Measurements from ENCODE around the gene DNAH17.

DNAH17 gene

DNA sequence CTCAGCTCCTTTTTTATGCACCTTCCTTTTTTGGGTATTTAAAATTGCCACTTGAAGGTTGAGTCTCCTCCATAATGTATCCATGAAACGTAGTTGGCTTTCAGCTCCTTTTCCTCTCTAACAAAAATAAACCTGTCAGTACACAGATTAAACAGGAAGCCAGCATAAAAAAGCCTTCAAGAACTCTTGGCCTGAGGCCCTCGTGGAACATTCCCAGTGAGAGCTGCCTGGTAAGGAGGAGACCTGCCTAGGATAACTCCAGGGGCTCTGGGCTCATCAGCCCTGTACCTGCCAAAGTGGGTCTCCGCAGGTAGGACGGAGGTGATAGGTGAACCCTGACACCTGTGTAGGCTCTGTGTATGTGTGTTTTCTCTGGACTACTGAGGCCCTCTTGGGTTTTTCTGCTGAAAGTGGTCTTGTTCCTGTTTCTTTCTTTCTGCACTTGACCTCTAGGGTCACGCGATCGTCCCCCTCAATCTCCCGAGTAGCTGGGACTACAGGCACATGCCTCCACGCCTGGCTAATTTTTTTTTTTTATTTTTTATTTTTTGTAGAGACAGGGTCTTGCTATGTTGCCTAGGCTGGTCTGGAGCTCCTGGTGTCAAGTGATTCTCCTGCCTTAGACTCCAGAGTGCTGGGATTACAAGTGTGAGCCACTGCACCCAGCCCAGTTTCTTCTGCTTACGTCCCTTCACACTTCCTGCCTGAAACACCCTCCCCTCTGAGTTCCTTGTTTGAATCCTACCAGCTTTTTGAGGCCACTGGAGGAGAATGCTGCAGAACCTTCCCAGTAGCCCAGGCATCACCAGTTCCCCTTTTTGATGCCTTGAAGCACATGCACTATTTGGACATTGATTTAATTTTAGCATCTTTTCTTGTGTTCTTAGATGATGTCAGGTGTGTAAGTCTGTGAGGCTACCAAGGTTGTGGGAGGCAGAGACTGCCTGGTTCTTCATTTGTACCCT, 188.9 kb downstream of the DNAH17 start:
- DNase-seq: no peak

DNA sequence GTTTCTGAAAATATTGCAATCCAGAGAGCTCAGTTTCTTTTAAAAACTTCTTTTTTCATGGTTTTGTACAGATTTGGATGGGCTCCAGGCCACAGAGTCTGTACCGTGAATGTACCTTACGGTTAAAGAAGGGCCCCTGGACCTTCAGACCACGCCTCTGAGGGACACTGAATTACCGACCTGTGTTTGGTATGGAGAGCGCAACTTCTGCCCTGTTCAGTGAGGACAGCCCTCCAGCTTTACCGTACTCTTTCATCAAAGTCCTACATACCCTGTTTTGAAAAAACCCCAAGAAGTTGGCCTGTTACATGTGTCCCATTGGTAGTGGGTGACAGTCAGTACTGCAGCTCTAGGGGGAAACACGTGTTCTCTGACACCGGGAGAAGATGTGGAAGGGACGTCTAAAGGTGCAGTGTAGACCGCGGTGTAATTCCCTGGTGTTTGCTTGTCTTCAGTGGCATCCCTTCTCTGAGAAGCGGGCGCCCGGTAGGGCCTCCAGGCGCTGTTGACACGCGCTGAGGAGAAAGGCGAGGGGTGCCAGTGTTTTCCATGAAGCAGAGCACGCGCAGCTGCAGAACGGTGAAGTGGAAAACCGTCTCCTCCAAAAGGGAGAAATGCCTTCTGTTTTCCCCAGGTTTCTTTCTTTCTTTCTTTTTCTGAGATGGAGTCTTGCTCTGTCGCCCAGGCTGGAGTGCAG, 192.6 kb downstream of the DNAH17 start:
- no peak for DNase-seq

DNA sequence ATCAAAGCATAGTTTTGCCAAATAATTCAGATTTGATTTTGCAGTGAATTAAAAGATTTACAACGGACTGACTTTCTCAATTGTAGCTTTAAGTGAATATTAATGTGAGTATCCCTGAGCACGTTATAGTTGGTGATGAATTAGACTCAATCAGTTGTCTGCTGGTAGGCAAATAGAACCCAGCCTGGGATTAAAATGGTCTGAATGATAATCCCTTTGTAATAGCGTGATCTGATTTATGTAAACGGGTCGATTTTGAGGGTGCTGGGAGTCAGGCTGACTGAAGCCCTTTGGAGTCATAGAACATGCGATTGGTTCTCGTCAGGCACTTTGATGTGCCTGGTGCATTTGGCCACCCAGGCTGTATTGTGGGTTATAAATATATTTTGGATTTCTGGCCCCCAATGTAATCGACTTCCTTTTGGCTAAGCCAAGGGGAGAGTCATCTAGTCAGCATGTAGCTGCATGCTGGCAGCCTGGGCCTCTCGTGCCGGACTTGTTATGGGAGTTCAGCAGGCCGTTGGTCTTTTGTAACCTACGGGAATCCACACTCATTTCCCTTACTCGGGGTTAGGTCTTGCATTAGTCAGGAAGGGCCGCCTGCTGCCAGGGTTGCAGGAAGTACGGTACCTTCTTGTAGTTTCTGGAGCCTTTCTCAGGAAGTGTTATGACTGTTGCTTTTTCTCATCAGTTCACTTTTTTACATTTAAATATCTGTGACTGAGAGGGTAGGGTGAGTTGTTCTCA, 193.3 kb downstream of the DNAH17 start:
- DNase-seq: no peak

DNA sequence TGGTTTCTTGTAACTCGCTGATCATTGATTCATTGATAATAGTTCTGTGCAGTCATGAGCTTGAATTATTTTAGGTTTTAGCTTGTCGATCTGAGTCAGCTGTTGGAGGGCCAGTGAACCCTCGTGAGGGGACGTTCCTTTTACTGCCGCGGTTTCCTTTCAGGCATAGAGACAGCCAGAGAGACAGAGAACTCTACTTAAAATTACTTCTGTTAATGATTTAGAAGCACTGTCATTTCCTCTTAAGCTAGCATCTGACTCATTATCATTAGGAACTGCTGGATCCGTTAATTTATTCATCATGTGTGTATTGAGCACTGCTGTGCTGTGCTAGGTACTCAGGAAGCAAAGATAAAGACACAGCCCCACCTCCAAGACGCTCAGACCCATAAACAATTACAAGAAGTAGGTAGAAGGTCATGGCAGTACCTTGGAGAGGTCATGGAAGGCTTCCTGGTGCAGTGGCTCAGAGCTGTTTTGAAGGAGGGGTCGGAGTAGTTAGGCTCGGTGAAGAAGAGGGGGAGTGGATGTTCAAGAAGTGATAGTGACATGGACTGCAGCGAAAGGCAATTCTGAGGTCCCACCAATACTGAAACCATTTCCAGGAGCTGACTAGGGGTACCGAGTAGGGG, 195.5 kb downstream of the DNAH17 start:
- DNase-seq: no peak

DNA sequence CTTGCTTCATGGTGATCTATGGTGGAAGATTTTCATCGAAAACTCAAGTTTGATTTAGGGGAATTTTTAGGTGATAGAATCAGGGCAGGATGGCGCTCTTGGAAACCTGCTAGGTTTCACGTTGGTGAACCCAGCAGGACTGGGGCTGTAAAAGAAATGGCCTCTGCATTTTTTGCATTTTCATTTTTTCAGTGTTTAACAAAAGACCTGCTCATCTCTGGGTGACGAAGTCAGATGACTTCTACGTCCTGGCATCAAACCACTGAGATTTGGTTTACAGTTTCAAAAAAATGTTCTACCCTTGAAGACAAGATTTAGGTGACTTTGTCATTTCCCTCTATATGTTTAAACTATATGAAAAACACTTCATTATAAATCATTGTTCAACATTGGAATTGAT, 196.8 kb downstream of the DNAH17 start:
- no peak for DNase-seq

DNA sequence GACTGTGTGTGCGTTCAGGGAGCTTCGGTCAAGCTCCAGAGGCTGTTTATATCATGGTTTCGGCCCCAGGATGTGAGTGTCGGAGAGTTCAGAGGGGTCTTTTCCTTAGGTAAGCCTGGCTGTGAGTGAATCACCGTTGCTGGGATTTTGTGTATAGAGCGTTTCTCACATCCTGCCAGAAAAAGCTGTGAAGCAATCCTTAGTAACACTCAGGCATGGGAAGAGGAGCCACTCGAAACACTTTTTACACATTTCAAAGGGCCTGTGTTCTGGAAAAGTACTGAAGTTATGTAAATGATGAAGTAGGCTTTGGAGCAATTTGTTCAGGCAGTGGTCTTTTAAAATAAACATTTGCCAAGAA, 198.1 kb downstream of the DNAH17 start:
- DNase-seq: no peak

DNA sequence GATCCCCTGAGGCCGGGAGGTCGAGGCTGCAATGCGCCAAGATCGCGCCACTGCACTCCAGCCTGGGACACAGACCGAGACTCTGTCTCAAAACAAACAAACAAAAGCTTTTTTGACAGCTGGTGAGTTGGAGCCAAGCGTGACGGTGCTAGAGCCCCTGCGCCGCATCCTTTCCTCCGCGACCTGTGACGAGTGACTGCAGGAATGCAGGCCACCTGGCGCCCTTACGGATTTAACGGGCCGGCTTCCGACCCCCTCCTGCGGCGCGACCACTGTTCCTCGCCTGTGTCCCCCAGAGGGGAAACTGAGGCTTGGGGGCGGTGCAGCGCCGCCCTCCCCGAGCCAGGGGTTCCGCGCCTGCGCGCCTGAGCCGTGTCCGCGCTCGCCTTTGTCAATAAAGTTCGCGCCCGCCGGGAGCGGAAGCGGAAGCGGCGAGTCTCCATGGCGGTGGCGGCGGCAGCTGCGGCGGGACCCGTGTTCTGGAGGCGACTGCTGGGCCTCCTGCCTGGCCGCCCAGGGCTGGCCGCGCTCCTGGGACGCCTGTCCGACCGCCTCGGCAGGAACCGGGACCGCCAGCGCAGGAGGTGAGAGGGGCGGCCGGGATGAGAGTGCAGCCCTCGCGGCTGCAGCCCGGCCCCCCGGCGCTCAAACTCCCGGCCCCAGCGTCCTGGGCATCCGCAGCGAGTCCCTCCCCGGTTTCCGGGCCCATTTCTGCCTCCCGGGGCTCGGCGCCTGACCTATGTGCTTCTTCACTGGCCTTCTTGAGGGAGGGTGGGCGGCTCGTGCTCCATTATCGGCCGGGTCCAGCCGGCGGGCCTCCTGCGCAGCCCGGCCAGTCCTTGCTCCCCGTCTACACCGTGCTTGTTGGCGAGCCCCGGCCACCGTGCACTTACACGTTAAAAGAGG, 198.7 kb downstream of the DNAH17 start, which contains the start of gene PGS1:
Gene PGS1 (plus strand): TSS at position 425 of the 906 bp plus-strand sequence. CDS start 17 bp downstream, at position 442.
- DNase-seq: no peak

DNA sequence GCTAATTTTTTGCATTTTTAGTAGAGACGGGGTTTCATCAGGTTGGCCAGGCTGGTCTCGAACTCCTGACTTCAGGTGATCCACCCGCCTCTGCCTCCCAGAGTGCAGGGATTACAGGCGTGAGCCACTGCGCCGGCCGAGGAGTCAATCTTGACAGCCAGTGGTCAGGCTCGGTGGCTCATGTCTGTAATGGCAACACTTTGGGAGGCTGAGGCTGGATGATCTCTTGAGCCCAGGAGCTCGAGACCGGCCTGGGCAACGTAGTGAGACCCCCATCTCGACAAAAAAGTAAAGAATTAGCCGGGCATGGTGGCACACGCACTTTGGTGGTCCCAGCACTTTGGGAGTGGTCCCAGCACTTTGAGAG, 199.4 kb downstream of the DNAH17 start:
- no peak for DNase-seq

DNA sequence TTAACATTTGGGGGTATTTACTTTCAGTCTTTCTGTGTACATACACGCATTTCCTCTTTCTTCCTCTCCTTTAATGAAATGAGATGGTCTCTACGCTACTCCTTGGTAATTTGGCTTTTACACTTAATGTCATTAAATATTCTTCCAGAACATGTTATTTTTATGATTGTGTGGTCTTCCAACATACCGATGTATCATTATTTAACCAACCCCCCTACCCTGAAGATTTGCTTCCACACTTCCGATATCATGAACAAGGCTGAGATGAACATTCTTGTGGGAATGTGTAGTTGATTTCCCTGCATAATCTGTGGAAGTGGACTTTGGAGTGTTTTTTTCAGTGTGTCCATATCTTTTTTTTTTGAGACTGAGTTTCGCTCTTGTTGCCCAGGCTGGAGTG, 201.0 kb downstream of the DNAH17 start:
- no peak for DNase-seq

DNA sequence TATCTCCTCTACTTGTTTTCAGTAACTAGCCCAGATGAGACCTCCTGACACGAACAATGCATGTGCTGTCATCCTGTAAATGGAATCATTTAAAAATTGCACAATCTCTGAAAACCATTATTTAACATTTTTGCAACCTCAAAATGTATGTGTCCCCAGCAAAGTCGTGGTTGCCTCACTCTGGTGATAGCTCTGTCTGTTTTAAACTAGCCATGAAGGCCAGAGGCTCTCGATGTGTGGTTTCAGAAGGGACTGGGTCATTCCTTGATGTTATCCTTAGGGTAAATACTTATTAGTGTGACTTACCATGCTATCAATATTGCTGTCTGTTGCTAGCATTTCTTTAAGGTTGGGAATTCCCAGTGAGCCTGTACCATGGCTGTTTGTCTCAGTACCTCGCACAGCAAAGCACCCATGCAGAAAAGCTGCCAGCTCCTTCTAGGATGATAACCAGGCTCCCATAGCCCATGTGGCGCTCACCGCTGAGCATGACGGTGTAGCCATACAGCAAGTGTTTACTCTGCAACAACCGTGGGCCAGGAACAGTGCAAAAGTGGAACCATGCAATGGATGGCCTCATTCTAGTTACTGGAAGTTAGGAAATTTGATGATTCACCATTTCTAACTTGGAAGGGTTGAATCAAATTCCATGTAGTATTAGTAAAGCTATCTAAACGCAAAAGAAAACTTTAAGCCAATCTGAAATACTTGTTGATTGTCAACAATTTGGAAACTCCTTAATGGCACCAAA, 201.6 kb downstream of the DNAH17 start:
- DNase-seq: no peak

DNA sequence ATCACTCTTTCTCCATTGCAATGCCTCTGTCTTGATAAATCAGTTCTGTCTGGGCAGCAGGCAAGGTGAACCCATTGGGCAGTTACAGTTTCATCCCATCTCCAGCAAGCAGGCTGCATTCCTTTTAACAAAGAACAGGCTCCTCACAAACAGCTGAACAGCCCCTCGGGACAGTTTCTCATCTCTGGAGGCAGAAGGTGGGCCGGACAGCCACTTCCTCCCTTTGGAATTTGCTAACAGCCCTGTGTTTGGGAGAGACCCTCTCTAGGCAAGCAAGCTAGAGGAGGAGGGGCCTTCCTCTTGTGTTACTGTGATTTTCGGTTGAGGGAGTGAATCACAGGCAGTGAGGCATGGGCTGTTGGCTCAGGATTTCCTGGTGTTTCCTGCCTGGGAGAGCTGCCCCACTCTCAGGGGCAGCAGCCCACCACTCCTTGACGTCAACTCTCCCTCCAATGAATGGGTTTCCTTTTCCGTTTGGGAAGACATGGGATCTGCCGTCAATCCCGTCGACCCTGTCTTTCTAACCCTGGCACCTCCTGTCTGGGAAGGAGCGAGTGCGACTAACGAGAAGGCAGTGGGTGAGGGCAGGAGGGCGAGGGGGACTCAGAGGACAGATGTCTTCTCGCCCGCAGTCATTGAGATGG, 202.4 kb downstream of the DNAH17 start:
- no peak for DNase-seq

DNA sequence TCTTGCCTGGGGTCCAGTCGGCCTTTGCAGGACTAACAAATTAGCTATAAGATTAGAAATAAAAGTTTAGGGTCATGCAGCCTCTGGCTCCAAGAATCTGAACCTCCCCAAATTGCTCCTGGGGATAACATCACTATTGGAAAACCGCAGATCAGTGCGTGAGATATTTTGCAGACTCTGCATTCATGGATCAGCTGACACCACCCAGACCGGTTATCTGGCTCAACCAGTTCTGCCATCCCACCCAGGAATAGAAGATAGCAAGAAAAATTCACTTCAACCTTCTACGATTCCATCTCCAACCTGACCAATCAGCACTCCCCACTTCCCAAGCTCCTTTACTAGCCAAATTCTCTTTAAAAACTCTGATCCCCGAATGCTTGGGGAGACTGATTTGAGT, 203.0 kb downstream of the DNAH17 start:
- no peak for DNase-seq
